ENCODE data around the gene LRRK1.

The LRRK1 gene

DNA sequence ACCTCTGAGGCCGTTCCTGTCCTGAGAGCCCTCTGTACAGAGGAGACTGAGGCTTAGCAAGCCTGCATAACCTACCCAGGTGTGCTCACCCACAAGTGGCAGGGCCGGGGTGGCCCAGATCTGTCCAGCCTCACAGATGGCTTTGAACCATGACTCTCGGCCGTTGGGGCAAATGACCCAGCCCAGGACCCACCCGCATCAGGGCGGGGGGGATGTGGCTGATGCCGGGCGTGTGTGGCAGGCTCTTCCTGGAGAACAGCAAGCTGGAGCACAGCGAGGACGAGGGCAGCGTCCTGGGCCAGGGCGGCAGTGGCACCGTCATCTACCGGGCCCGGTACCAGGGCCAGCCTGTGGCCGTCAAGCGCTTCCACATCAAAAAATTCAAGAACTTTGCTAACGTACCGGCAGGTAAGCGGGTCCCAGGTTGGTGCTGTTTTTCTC, 133.5 kb downstream of the LRRK1 start:
- H3K4me3 ChIP-seq (ENCODE audit: low read depth, low read length), result no peak overlapping the region

DNA sequence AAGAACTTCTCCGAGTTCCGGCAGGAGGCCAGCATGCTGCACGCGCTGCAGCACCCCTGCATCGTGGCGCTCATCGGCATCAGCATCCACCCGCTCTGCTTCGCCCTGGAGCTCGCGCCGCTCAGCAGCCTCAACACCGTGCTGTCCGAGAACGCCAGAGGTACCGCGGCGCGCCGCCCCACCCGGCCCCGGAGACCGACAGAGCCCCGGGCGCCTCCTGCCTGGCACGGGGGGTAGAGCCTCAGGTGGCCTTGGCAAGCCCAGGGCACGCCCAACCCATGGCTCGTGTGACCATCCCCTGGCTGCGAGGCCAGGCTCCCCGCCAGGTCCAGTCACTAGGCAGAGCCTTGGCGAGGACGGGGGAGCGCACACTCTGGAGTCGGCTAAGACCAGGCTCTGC, 134.1 kb downstream of the LRRK1 start:
- H3K4me3 ChIP-seq (ENCODE audit: low read depth, low read length), result no peak overlapping the region

DNA sequence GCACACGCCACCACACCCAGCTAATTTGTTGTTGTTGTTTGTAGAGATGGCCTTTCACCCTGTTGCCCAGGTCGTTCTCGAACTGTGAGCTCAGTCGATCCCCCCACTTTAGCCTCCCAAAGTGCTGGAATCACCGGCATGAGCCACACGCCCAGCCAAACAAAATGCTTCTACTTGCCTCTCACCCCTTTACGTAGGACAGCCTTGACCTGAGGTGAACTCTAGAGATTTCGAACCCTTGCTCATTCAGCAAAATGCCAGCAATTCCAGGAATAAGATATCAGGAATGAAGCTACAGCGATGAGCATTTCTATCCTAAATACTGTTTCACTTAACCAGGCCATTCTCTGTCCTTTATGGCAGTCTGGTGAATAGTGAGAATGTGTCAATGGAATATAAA, 135.0 kb downstream of the LRRK1 start:
- H3K4me3 ChIP-seq (ENCODE audit: low read depth, low read length), result no peak overlapping the region

DNA sequence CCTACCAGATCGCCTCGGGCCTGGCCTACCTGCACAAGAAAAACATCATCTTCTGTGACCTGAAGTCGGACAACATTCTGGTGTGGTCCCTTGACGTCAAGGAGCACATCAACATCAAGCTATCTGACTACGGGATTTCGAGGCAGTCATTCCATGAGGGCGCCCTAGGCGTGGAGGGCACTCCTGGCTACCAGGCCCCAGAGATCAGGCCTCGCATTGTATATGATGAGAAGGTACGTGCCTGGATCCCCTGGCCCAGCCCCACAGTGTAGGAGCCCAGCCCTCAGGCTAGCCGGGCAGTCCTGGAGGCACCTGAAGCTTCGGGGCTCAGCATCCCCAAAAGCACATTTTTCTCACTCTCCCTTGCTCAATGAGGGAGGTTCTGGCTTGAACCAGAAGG, 135.8 kb downstream of the LRRK1 start:
- no peak overlapping the region for H3K4me3 ChIP-seq (ENCODE audit: low read depth, low read length)

DNA sequence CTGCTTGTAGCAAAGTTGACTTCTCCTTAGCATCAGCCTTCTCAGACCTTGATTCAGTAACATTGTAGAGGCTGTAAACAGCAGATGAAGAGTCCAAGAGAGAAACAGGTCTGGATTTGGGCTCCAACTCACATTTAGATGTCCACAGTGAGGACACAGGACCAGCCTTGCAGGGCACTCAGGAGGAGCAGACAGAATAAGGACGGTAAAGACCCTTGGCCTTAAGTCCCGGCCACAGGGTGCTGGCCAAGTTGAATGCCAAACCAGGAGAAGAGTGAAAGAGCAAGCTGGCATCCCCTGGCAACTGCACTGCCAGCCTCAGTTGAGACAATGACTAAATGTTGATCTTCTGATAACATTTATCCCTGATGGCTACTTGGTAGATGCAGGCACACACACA, 136.3 kb downstream of the LRRK1 start:
- no peak overlapping the region for H3K4me3 ChIP-seq (ENCODE audit: low read depth, low read length)

DNA sequence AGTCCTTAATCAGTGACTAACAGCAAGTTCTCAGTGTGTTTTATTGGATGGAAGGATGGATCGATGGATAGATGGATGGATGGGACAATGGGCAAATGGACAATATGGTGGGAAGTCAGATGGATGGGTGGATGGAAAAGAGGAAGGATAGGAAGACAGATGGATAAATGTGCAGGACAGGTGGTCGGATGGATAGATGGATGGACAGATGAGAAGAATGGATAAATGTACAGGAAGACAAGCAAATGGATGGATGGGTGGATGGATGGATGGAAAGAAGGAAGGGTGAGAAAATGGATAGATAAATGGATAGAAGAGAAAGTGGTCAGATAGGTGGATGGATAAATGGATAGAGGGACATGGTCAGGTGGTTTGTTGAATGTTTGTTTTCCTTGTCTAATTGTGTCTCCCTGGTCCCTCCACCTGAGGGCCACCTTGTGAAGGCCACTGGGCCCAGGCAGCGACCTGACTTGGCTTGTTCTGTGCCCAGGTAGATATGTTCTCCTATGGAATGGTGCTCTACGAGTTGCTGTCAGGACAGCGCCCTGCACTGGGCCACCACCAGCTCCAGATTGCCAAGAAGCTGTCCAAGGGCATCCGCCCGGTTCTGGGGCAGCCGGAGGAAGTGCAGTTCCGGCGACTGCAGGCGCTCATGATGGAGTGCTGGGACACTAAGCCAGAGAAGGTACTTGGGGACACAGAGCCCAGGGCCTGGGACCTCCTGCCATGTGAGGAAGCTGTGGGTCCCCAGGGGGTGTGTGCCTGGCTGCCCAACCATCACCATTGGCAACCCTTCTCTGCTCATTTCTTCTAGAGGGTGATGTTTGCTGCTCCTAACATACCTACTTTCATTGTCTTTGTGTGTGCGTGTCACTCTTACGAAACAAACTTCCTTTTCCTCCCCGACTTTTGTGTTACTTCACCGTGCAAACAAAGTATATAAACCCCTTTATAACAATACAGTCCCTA, 137.5 kb downstream of the LRRK1 start:
- H3K4me3 ChIP-seq (ENCODE audit: low read depth, low read length), result no peak overlapping the region

DNA sequence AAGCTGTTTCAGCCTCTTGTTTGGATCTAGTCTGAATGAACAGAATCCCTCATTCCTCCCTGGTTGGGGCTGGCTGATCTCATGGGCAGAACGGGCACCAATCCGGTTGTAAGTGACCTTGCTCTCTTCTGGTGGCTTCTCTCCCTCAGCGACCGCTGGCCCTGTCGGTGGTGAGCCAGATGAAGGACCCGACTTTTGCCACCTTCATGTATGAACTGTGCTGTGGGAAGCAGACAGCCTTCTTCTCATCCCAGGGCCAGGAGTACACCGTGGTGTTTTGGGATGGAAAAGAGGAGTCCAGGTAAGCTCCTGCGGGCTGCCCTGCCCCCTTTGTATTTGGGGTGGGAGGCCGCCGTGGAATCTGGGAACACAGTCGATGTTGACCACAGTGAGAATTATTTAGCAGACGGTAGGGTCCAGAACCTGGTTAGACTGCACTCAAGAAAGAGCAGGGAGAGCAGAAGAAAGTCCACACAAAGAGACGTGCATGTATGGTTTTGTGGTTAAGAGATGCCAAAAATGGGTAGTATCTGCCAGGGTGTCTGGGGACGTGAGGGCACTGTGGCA, 138.8 kb downstream of the LRRK1 start:
- no peak overlapping the region for H3K4me3 ChIP-seq (ENCODE audit: low read depth, low read length)

DNA sequence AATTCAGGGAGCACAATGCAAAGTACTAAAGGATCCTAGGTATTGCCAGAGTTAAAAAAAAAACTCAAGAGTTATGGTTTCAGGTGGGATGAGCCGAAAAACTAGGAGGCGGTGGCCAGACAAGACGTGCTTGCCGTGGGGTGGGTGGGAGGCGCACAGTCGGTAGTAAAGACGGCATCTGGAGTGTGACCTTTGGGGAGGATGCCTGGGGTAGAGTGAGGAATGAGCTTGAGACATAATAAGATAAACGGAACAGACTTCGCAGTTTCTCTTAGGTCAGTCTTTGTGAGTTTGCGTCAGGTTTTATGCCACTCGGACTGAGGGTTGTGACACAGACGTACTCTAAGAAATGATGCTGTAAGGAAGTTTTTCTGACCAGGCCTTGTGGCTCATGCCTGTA, 139.6 kb downstream of the LRRK1 start:
- H3K4me3 ChIP-seq (ENCODE audit: low read depth, low read length), result no peak overlapping the region

DNA sequence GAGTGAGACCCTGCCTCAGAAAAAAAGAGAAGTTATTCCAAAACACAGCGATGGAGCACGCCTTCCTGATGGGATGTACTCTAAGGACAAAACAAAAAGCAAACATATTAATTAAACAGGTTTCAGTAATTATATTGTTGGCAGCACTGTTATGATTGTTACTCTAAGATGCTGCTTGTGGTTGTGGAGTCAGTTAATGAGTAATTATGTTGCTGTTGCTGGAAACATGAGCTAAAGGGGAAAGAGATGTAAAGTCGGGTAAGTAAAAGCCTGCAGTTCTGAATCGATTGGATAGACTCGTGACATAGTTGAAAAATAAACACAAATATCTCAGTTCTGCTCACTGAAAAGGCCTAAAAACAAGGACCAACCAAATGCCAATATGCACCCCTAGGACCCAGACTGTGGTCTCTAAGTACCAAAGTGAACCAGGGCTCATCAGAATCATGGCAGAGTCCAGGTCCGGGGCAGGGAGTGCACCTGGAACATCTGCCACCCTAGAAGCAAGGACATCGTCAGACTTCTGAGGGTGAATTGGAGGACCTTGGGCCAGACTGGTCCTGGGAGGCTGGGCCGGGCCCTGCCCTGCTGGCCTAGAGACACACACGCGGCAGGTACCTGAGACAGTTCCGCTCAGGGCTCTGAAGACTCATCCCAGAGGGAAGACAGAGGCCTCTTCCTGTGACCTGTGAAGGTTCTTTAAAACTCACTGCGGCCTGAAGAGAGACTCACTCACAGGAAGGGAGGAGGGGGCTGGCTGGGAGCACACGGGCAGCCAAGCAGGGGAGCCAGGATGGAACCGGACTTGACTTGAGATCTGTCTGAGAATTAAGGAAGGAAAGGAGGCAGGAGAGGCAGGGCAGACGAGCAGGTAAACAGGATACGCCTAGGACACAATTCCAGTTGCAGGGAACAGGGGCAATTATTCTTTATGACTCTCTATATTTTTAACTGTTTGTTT, 140.5 kb downstream of the LRRK1 start:
- no peak overlapping the region for H3K4me3 ChIP-seq (ENCODE audit: low read depth, low read length)

DNA sequence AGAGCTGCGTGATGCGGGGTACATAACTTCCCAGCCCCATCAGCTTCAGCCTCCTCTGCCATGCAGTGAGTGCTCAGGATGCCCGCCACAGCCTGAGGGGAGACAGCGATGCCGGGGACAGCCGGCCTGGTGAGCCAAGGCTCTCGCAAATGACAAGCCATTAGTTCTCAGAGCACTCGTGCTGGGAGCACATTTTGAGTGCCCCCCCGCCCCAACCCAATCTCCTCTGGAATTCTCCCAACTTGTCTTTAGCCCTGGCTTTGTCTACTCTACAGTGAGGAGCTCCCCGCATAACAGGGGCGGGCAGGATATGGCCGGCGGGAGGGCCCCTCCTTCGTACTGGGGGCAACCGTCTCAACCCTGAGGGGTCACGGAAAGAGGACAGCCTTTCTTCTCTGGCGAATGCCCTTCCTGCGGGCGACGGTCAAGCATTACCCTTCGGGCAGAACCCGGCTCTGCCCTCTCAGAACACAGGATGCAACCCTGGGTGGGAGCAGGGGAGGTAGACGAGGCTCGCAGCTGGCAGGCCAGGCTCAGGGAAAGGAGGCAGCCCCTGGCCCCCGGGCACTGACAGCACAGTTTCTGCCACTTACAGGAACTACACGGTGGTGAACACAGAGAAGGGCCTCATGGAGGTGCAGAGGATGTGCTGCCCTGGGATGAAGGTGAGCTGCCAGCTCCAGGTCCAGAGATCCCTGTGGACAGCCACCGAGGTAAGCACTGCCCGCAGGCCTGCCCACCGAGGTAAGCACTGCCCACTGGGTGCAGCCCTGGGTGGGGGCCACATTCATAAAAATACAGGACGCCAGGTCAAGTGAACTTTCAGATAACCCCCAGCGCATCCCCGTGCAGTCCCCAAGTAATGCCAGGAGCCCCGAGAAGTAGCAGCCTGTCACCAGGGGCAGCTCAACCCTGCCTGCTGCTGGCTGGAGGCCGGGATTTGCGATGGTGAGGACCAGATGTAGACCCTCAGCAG, 141.7 kb downstream of the LRRK1 start:
- H3K4me3 ChIP-seq (ENCODE audit: low read depth, low read length), result no peak overlapping the region

DNA sequence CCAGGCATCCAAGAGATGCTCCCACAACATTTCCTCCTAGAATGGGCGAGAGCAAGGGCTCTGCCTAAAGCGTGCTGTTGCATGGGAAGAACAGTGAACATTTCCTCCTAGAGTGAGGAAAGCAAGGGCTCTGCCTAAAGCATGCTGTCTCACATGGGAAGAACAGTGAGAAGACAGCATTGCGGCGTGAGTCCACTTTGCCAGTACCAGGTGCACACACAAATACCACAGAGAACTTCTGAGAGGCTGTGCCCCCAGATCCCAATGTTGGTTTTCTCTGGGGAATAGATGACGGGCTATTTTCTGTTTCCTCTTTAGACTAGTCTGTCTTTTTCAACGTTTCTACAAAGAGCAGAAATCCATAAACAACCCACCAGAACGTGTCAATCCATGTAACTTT, 142.9 kb downstream of the LRRK1 start:
- no peak overlapping the region for H3K4me3 ChIP-seq (ENCODE audit: low read depth, low read length)

DNA sequence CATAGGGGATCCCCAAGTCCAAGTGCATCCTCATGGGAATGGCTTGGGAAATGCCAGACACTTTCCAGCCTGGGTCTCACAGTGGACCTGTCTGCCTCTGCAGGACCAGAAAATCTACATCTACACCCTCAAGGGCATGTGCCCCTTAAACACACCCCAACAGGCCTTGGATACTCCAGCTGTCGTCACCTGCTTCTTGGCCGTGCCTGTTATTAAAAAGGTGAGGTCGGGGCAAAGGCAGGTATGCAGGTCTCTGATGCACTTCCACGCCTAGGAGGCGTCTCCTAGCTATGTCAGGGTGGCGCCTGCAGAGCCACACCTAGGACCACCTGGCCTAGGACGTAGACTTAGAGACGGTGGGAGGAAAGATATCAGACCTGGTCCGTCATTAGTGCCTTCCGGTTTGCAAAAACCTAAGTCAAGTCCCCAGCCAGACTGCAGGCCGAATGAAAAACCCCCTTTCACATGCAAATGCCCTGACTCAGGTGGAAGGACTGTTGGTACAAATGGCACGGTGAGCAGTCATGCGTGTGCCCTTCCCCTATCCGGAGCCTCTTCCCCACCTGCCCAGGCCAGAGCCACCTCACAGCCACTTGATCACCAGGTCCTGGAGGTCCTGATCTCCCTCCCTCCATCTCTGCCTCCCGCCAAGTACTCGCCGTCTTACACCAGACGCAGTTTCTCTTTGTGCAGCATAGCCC, 143.5 kb downstream of the LRRK1 start:
- H3K4me3 ChIP-seq (ENCODE audit: low read depth, low read length), result no peak overlapping the region

DNA sequence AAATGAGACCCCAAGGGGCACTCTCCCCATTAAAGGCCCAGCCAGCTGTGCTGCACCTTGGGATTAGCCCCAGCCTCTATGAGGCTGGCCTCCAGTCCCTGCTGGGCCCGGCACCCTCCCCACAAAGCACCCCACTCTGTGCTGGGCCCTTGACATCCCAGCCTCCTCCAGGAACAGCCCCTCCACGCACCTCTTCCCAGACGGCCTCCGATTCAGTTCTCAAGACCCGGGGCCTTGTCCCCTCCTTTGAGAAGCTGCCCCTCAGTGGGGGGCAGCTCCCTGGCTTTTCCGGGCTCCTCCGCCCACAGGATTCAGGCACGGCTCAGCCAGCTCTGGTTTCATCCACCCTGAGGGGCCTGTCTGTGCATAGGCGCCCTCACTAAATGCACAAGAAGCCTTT, 144.1 kb downstream of the LRRK1 start:
- no peak overlapping the region for H3K4me3 ChIP-seq (ENCODE audit: low read depth, low read length)

DNA sequence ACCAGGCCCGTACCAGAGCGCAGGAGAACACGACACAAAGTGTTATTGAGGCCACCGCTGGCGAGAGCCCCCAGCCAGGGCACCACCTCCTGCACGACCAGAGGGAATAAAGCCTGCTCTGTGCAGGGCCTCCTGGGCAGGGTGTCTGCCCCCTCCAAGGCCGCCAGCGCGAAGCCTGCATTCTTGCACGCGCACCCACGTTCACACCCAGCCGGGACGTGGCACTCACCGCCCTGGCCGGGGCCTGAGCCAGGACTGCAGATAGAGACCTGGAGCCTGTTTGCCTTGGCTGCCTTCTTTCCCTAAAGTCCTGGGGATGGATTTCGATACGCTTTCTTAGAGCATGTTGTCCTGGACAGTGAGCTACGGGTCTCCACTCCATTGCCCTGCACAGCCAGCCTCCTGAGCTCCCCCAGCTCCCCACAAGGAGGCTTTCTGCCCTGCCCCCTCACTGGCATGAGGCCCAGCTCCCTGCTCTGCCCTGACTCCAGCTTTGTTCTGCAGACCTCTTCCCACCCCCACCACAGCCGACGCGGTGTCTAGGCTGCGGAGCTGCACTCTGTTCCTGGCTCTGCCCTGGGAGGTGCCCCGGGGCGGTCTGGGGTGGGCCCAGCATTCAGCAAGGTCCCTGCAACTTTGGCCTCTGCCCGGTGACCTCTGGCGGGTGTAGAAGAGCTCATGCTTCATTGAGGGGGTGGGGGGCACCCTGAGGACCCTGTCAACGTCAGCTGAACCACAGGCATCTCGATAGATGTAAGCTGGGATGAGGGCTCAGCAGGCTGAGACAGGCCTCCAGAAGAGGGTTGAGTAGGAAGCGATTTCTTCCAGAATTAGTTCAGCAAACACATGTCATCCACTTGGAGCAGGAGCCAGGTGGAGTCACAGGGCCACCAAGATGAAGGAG, 145.0 kb downstream of the LRRK1 start:
- no peak overlapping the region for H3K4me3 ChIP-seq (ENCODE audit: low read depth, low read length)

DNA sequence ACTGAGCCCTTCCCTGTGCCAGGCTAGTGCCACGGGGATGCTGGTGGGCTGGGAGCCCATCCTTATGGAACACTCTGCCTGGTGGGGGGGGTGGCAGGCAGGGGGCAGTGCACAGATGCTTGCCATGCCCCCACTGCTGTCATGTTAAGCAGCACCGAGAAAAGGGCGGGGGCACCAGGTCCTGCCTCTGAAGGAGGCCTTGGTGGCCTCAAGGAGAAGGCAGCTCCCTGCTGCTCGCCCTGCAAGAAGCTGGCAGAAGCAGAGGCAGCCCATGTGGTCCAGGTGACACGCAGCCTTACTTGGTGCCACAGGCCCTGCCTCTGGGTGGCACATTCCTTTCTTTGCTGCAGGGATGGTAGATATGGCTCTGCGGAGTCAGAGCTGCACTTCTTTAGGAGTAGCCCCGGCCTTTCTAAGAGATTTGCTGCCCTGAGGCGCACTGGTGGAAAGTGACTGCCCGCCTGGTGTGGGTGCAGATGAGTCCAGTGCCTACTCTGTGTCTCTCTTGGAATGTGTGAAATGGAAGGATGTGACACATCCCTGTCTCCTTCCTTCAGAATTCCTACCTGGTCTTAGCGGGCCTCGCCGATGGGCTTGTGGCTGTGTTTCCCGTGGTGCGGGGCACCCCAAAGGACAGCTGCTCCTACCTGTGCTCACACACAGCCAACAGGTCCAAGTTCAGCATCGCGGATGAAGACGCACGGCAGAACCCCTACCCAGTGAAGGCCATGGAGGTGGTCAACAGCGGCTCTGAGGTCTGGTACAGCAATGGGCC, 145.8 kb downstream of the LRRK1 start:
- no peak overlapping the region for H3K4me3 ChIP-seq (ENCODE audit: low read depth, low read length)

DNA sequence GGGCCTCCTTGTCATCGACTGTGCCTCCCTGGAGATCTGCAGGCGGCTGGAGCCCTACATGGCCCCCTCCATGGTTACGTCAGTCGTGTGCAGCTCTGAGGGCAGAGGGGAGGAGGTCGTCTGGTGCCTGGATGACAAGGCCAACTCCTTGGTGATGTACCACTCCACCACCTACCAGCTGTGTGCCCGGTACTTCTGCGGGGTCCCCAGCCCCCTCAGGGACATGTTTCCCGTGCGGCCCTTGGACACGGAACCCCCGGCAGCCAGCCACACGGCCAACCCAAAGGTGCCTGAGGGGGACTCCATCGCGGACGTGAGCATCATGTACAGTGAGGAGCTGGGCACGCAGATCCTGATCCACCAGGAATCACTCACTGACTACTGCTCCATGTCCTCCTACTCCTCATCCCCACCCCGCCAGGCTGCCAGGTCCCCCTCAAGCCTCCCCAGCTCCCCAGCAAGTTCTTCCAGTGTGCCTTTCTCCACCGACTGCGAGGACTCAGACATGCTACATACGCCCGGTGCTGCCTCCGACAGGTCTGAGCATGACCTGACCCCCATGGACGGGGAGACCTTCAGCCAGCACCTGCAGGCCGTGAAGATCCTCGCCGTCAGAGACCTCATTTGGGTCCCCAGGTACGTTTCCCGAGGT, 146.5 kb downstream of the LRRK1 start:
- no peak overlapping the region for H3K4me3 ChIP-seq (ENCODE audit: low read depth, low read length)
